Effector memory CD8-positive, alpha-beta T cell (primary cell): ENCODE measurements around the gene CMPK2.
A peak's percentile ranks its signal among the peaks of the same experiment; 100 is the strongest.
"Not testable (repeated sequence)": the region's sequence is repeated elsewhere in the genome, so short reads cannot be mapped to it uniquely, and the experiment has no call there.

Experiments
- ATAC-seq: fragments of 150-1000 bp; cut with Tn5 transposase; replicated peaks from 2 replicates; pipeline ENCODE4 v1.10.0; 2021; ENCODE audit warnings: mild to moderate bottlenecking, moderate library complexity
- DNase-seq, 3 experiments: peaks; one replicate each; pipeline ENCODE4 v3.0.0; 2021
- H3K27ac Mint-ChIP-seq, 2 donors: one replicate each; pipeline ENCODE4 v1.8.0; 2022; ENCODE audit warnings: mild to moderate bottlenecking in 2 of 2, mixed read lengths in 2 of 2, moderate library complexity in 2 of 2
- H3K27me3 Mint-ChIP-seq, 2 donors: one replicate each; pipeline ENCODE4 v1.8.0; 2022; ENCODE audit warnings: mixed read lengths in 2 of 2
- H3K36me3 Mint-ChIP-seq: one replicate; pipeline ENCODE4 v1.8.0; 2022; ENCODE audit warnings: mild to moderate bottlenecking, moderate library complexity, mixed read lengths; ENCODE audit not compliant: insufficient read depth
- H3K4me1 Mint-ChIP-seq, 2 donors: one replicate each; pipeline ENCODE4 v1.8.0; 2022; ENCODE audit warnings: low read depth in 2 of 2, mixed read lengths in 2 of 2
- H3K4me3 Mint-ChIP-seq, 2 donors: one replicate each; pipeline ENCODE4 v1.8.0; 2022; ENCODE audit warnings: mild to moderate bottlenecking in 2 of 2, mixed read lengths in 2 of 2, moderate library complexity in 2 of 2
- H3K9me3 Mint-ChIP-seq, 2 donors: one replicate each; pipeline ENCODE4 v1.8.0; 2022; ENCODE audit warnings: mixed read lengths in 2 of 2

CMPK2 gene

GRCh38 chr2:6874032-6874431 lies 8.3 kb upstream of the CMPK2 start:
- ATAC-seq (no peak), DNase-seq (no peak)
- H3K4me1 Mint-ChIP-seq = peaks cover 11 to 23% of the 10 kb centered on the region in 2 donors
- H3K36me3 Mint-ChIP-seq = no peaks in the 10 kb centered on the region
- no peak overlapping the region for H3K4me3 Mint-ChIP-seq
- no peaks in the 10 kb centered on the region for H3K27me3 Mint-ChIP-seq
- peaks cover 3 to 7% of the 10 kb centered on the region in 2 donors for H3K9me3 Mint-ChIP-seq
- no peak overlapping the region for H3K27ac Mint-ChIP-seq

- Mint-ChIP-seq H3K27ac (no peak overlapping the region), H3K27me3 (no peaks in the 10 kb centered on the region), H3K9me3 (peaks cover 3 to 7% of the 10 kb centered on the region in 2 donors), H3K36me3 (no peaks in the 10 kb centered on the region), H3K4me1 (peaks cover 0 to 7% of the 10 kb centered on the region in 2 donors), H3K4me3 (no peak overlapping the region)
- ATAC-seq (no peak), DNase-seq (no peak)
Observed at GRCh38 chr2:6872394-6872793, 6.7 kb upstream of the CMPK2 start.

GRCh38 chr2:6866982-6867381 lies 1.3 kb upstream of the CMPK2 start:
- Mint-ChIP-seq H3K9me3 (no peaks in the 10 kb centered on the region), H3K27me3 (no peaks in the 10 kb centered on the region), H3K4me3 (peak overlapping the region; percentile 95 to 99), H3K4me1 (peaks cover 10 to 19% of the 10 kb centered on the region in 2 donors), H3K36me3 (peaks cover 10% of the 10 kb centered on the region), H3K27ac (peak overlapping the region; percentile 92 to 95)
- ATAC-seq = no peak
- no peak for DNase-seq

GRCh38 chr2:6866275-6866671 lies 566 bp upstream of the CMPK2 start:
- H3K4me3 Mint-ChIP-seq = peak overlapping the region; percentile 95 to 99
- peaks cover 11% of the 10 kb centered on the region for H3K36me3 Mint-ChIP-seq
- H3K9me3 Mint-ChIP-seq = no peaks in the 10 kb centered on the region
- H3K27me3 Mint-ChIP-seq = no peaks in the 10 kb centered on the region
- ATAC-seq (peak; percentile 31), DNase-seq (peak; percentile 10 to 16 (median 14))
- H3K27ac Mint-ChIP-seq = peak overlapping the region; percentile 92 to 95
- H3K4me1 Mint-ChIP-seq = peaks cover 10 to 19% of the 10 kb centered on the region in 2 donors

- Mint-ChIP-seq H3K4me1 (peaks cover 10 to 19% of the 10 kb centered on the region in 2 donors), H3K36me3 (peaks cover 11% of the 10 kb centered on the region), H3K4me3 (peak overlapping the region; percentile 65 to 69), H3K27ac (peak overlapping the region in 1 of 2 donors; percentile 31), H3K27me3 (no peaks in the 10 kb centered on the region), H3K9me3 (peaks cover 4 to 8% of the 10 kb centered on the region in 2 donors)
- peak; percentile 16 for ATAC-seq
- DNase-seq = peak in 1 of 3 experiments; percentile 16
Observed at GRCh38 chr2:6864923-6865345, 773 bp downstream of the CMPK2 start.

GRCh38 chr2:6864231-6864754 lies 1.4 kb downstream of the CMPK2 start:
- H3K4me3 Mint-ChIP-seq = peak overlapping the region; percentile 65 to 69

GRCh38 chr2:6863792-6864191 lies 1.9 kb downstream of the CMPK2 start:
- Mint-ChIP-seq H3K4me3 (no peak overlapping the region), H3K36me3 (peaks cover 14% of the 10 kb centered on the region), H3K27ac (no peak overlapping the region), H3K27me3 (no peaks in the 10 kb centered on the region), H3K9me3 (peaks cover 6 to 14% of the 10 kb centered on the region in 2 donors), H3K4me1 (peaks cover 10 to 19% of the 10 kb centered on the region in 2 donors)
- ATAC-seq (no peak), DNase-seq (no peak)

More at GRCh38 chr2:6864231-6864754, 1.4 kb downstream of the CMPK2 start:
- Mint-ChIP-seq H3K9me3 (peaks cover 6 to 11% of the 10 kb centered on the region in 2 donors), H3K36me3 (peaks cover 14% of the 10 kb centered on the region), H3K4me1 (peaks cover 10 to 19% of the 10 kb centered on the region in 2 donors), H3K27ac (peak overlapping the region in 1 of 2 donors; percentile 31), H3K27me3 (no peaks in the 10 kb centered on the region)
- DNase-seq (no peak), ATAC-seq (no peak)

GRCh38 chr2:6860296-6860695 lies 5.4 kb downstream of the CMPK2 start:
- H3K36me3 Mint-ChIP-seq = peaks cover 8% of the 10 kb centered on the region
- H3K27me3 Mint-ChIP-seq = no peaks in the 10 kb centered on the region
- no peak for DNase-seq
- H3K4me1 Mint-ChIP-seq = peaks cover 4 to 11% of the 10 kb centered on the region in 2 donors
- H3K27ac Mint-ChIP-seq = no peak overlapping the region
- no peak for ATAC-seq
- H3K9me3 Mint-ChIP-seq = peaks cover 6 to 21% of the 10 kb centered on the region in 2 donors
- H3K4me3 Mint-ChIP-seq = no peak overlapping the region

- H3K27me3 Mint-ChIP-seq, ATAC-seq, H3K4me1 Mint-ChIP-seq, DNase-seq, H3K27ac Mint-ChIP-seq, H3K4me3 Mint-ChIP-seq: not testable (repeated sequence)
- Mint-ChIP-seq H3K9me3 (peaks cover 6 to 21% of the 10 kb centered on the region in 2 donors), H3K36me3 (peaks cover 11% of the 10 kb centered on the region)
Observed at GRCh38 chr2:6858466-6859027, 7.2 kb downstream of the CMPK2 start.

- no peak for ATAC-seq
- Mint-ChIP-seq H3K4me3 (no peak overlapping the region), H3K36me3 (peaks cover 10% of the 10 kb centered on the region), H3K9me3 (peaks cover 6 to 21% of the 10 kb centered on the region in 2 donors), H3K27ac (no peak overlapping the region), H3K27me3 (no peaks in the 10 kb centered on the region), H3K4me1 (no peaks in the 10 kb centered on the region)
- DNase-seq = no peak
Observed at GRCh38 chr2:6856548-6856920, 9.2 kb downstream of the CMPK2 start.

GRCh38 chr2:6855860-6856547 lies 9.7 kb downstream of the CMPK2 start:
- ATAC-seq (no peak), DNase-seq (no peak)
- Mint-ChIP-seq H3K4me1 (no peaks in the 10 kb centered on the region), H3K4me3 (no peak overlapping the region), H3K9me3 (peaks cover 6 to 21% of the 10 kb centered on the region in 2 donors), H3K27ac (no peak overlapping the region), H3K27me3 (no peaks in the 10 kb centered on the region), H3K36me3 (peaks cover 13% of the 10 kb centered on the region)

- ATAC-seq (no peak), DNase-seq (no peak)
- Mint-ChIP-seq H3K4me3 (no peak overlapping the region), H3K27ac (no peak overlapping the region), H3K27me3 (no peaks in the 10 kb centered on the region), H3K4me1 (no peaks in the 10 kb centered on the region), H3K36me3 (peaks cover 11% of the 10 kb centered on the region), H3K9me3 (peaks cover 0 to 10% of the 10 kb centered on the region in 2 donors)
Observed at GRCh38 chr2:6854416-6854815, 11.3 kb downstream of the CMPK2 start.

- Mint-ChIP-seq H3K4me1 (no peaks in the 10 kb centered on the region), H3K36me3 (peaks cover 14% of the 10 kb centered on the region), H3K9me3 (peaks cover 6 to 8% of the 10 kb centered on the region in 2 donors), H3K4me3 (no peak overlapping the region), H3K27ac (no peak overlapping the region), H3K27me3 (no peaks in the 10 kb centered on the region)
- DNase-seq (no peak), ATAC-seq (no peak)
Observed at GRCh38 chr2:6852195-6852594, 13.5 kb downstream of the CMPK2 start.
